ENCODE data around the gene TBCB.

DNA sequence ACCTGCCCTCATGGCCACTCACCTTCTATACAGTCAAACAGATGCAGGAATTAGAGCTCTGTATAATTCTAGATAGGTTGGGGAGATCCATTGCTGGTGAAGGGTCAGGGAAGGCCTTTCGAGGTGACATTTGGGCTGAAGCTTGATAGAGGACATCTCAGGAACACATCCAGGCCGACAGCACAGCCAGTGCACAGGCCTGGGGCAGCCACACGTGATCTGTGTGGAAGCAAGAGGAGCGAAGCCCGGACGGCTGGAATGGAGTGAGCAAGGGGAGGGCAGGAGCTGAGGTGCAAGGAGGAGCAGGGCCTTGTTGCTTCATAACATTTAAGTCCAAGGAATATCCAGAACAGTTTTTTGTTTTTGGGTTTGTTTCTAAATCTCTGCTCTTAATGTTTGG lies 8.8 kb upstream of the TBCB start:
- TF ChIP-seq, protein P1, sequence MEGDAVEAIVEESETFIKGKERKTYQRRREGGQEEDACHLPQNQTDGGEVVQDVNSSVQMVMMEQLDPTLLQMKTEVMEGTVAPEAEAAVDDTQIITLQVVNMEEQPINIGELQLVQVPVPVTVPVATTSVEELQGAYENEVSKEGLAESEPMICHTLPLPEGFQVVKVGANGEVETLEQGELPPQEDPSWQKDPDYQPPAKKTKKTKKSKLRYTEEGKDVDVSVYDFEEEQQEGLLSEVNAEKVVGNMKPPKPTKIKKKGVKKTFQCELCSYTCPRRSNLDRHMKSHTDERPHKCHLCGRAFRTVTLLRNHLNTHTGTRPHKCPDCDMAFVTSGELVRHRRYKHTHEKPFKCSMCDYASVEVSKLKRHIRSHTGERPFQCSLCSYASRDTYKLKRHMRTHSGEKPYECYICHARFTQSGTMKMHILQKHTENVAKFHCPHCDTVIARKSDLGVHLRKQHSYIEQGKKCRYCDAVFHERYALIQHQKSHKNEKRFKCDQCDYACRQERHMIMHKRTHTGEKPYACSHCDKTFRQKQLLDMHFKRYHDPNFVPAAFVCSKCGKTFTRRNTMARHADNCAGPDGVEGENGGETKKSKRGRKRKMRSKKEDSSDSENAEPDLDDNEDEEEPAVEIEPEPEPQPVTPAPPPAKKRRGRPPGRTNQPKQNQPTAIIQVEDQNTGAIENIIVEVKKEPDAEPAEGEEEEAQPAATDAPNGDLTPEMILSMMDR (IDR thresholded peaks at IDR 0.05; ENCODE audit: insufficient read depth, low read length, poor library complexity, severe bottlenecking) = no peak
- TF ChIP-seq EZH2phosphoT487 (conservative IDR thresholded peaks at IDR 0.05; ENCODE audit: low read length) = no peak

All from SU-DHL-6 (cell line).